B cell (primary cell): ENCODE results near the gene PDE4B. TPM values are rescaled to one million over a fixed set of nuclear protein-coding genes. Genes with fewer than 3 reads are reported as not detected.
A peak's percentile ranks its signal among the peaks of the same experiment; 100 is the strongest.

ENCODE experiments used
- ATAC-seq: fragments of 200-7000 bp; cut with Tn5 transposase; one replicate; pipeline ENCODE4 v1.10.0; 2021; ENCODE audit warnings: low read depth, mild to moderate bottlenecking, moderate number of reproducible peaks, moderate library complexity
- CTCF ChIA-PET: fragments of 350-600 bp; sonication (Branson Sonifier 250); formaldehyde crosslinking; loops from one replicate; lab custom pipeline; 2021; ENCODE audit warnings: antibody characterized with exemption, inconsistent platforms; lab: Charles Lee
- POLR2A ChIA-PET: fragments of 350-600 bp; sonication (Branson Sonifier 250); formaldehyde crosslinking; loops from one replicate; lab custom pipeline; 2021; ENCODE audit warnings: antibody characterized with exemption; lab: Charles Lee
- DNase-seq: peaks from one replicate; pipeline ENCODE4 v3.0.0; 2013
- H2AFZ ChIP-seq: 2 replicates; pipeline ENCODE4 v1.6.1; 2012; ENCODE audit warnings: mild to moderate bottlenecking, low read depth, low read length; ENCODE audit not compliant: insufficient read depth, poor library complexity, severe bottlenecking
- H3K27ac ChIP-seq, 2 donors: 1 replicate in 1 of 2; 2 replicates in 1 of 2; pipeline ENCODE4 v1.5.1; 2012 to 2013; ENCODE audit warnings: low read length in 2 of 2, mild to moderate bottlenecking in 2 of 2, moderate library complexity in 1 of 2
- H3K27me3 ChIP-seq, 4 experiments: fragments of 200-600 bp in 1 of 4; sonication (generic) in 1 of 4; replicated peaks in 1 of 4; 1 replicate in 2 of 4; 2 replicates in 2 of 4; pipeline versions ENCODE4 v1.6.1 to v1.7.0; 2013 to 2016; ENCODE audit warnings: low read length in 3 of 4, mild to moderate bottlenecking in 2 of 4, mixed read lengths in 1 of 4, moderate library complexity in 1 of 4; ENCODE audit not compliant: insufficient read depth in 4 of 4, control insufficient read depth in 3 of 4; ENCODE audit errors: control extremely low read depth in 1 of 4
- H3K36me3 ChIP-seq, 2 experiments: replicated peaks in 1 of 2; 1 replicate in 1 of 2; 2 replicates in 1 of 2; pipeline versions ENCODE4 v1.6.1 to v1.7.1; 2013; ENCODE audit warnings: low read length in 1 of 2; ENCODE audit not compliant: insufficient read depth in 2 of 2, control insufficient read depth in 1 of 2; ENCODE audit errors: control extremely low read depth in 1 of 2, extremely low read depth in 1 of 2
- H3K4me1 ChIP-seq, 2 donors: fragments of 200-600 bp in 1 of 2; sonication (generic) in 1 of 2; 1 replicate in 1 of 2; 2 replicates in 1 of 2; pipeline versions ENCODE4 v1.5.1 to v1.6.1; 2013 to 2017; ENCODE audit warnings: low read length in 2 of 2; ENCODE audit not compliant: control insufficient read depth in 2 of 2, insufficient read depth in 2 of 2
- H3K4me2 ChIP-seq: replicated peaks from 2 replicates; pipeline ENCODE3; 2012; ENCODE audit warnings: mild to moderate bottlenecking, low read depth, low read length; ENCODE audit not compliant: poor library complexity, severe bottlenecking
- H3K4me3 ChIP-seq, 5 experiments: fragments of 200-600 bp in 1 of 5; sonication (generic) in 1 of 5; 1 replicate in 3 of 5; 2 replicates in 2 of 5; pipeline versions ENCODE4 v1.5.1 to v1.7.0; 2011 to 2016; ENCODE audit warnings: low read length in 4 of 5, mild to moderate bottlenecking in 4 of 5, low read depth in 2 of 5, control low read depth in 1 of 5, moderate library complexity in 1 of 5; ENCODE audit not compliant: insufficient read depth in 1 of 5; ENCODE audit errors: control extremely low read depth in 1 of 5, extremely low read depth in 1 of 5
- H3K79me2 ChIP-seq: fragments of 200-600 bp; sonication (generic); one replicate; pipeline ENCODE4 v1.6.0; 2016; ENCODE audit warnings: low read length; ENCODE audit not compliant: control insufficient read depth, insufficient read depth
- H3K9ac ChIP-seq: fragments of 200-600 bp; sonication (generic); 2 replicates; pipeline ENCODE4 v1.6.1; 2017; ENCODE audit warnings: mild to moderate bottlenecking, low read length, moderate library complexity
- H3K9me3 ChIP-seq, 3 donors: one replicate each; pipeline versions ENCODE4 v1.6.1 to v1.7.1; 2013; ENCODE audit warnings: low read length in 2 of 3; ENCODE audit not compliant: control insufficient read depth in 2 of 3, insufficient read depth in 1 of 3; ENCODE audit errors: control extremely low read depth in 1 of 3
- H4K20me1 ChIP-seq: 2 replicates; pipeline ENCODE4 v1.6.0; 2012; ENCODE audit warnings: mild to moderate bottlenecking, low read length; ENCODE audit not compliant: insufficient read depth, control insufficient read depth, poor library complexity, severe bottlenecking
- H3K27ac Mint-ChIP-seq: one replicate; pipeline ENCODE4 v1.8.0; 2021; ENCODE audit warnings: mixed read lengths
- H3K27me3 Mint-ChIP-seq: one replicate; pipeline ENCODE4 v1.8.0; 2021; ENCODE audit warnings: mixed read lengths
- H3K4me1 Mint-ChIP-seq: one replicate; pipeline ENCODE4 v1.8.0; 2021; ENCODE audit warnings: mixed read lengths
- H3K4me3 Mint-ChIP-seq: one replicate; pipeline ENCODE4 v1.8.0; 2021; ENCODE audit warnings: mixed read lengths
- H3K9me3 Mint-ChIP-seq: one replicate; pipeline ENCODE4 v1.8.0; 2022; ENCODE audit warnings: mixed read lengths; ENCODE audit not compliant: insufficient read depth
- CTCF ChIP-seq: fragments of 200-600 bp; IDR thresholded peaks from one replicate; pipeline ENCODE4 v1.8.0; 2022; ENCODE audit warnings: antibody characterized with exemption, mild to moderate bottlenecking
- EZH2 ChIP-seq: IDR thresholded peaks from 2 replicates; pipeline ENCODE4 v1.6.1; 2012; ENCODE audit warnings: borderline replicate concordance, low read depth, mild to moderate bottlenecking, moderate library complexity, low read length; ENCODE audit not compliant: insufficient read depth, poor library complexity, severe bottlenecking
- WGBS: methylation state at CpG from one replicate; pipeline ENCODE4 v1.1.5; 2013; ENCODE audit warnings: missing lambda C conversion rate; ENCODE audit not compliant: insufficient coverage; 5-methylcytosine and 5-hydroxymethylcytosine counted together
- intact Hi-C: fragments of 100-400 bp; cut with micrococcal nuclease; formaldehyde crosslinking; loops from one replicate; pipeline ENCODE4 v1.10.0; 2022
- polyA plus RNA-seq: library from polyadenylated mRNA; depleted of rRNA; stranded (reverse); fragments of >200 nt; gene quantifications from 2 replicates; pipeline ENCODE4 v1.2.3, GENCODE V29; 2012
- total RNA-seq, 2 donors: library from RNA; stranded (reverse); fragments of 120-200 nt in 1 of 2; gene quantifications; 1 replicate in 1 of 2; 2 replicates in 1 of 2; pipeline versions ENCODE4 v1.2.3 to v1.2.4, GENCODE V29; 2013 to 2022

PDE4B gene
- total and polyA plus RNA-seq, 2 donors (not counting 1 experiment from before 2014, with no cell fraction given): 63.7 to 242 TPM

GRCh38 chr1:66290761-66291530 is 498.3 kb downstream of the PDE4B start:
- Mint-ChIP-seq H3K4me3 (peak overlapping the region; percentile 2), H3K9me3 (no peaks in the 10 kb centered on the region), H3K27me3 (no peaks in the 10 kb centered on the region), H3K27ac (no peak overlapping the region), H3K4me1 (peaks cover 34% of the 10 kb centered on the region)
- ChIA-PET POLR2A (no interaction called here), CTCF (interaction anchor here (0.7 to 2.9 kb wide), 7 partner anchors 9 to 80 kb away, joined by 3 to 11 read pairs (median 3); no protein-coding TSS in a partner anchor)
- intact Hi-C loops: no loop called here
- Histone ChIP-seq H3K27ac (no peak overlapping the region), H3K79me2 (no peaks in the 10 kb centered on the region), H3K9me3 (no peaks in the 10 kb centered on the region), H3K4me1 (peaks cover 6 to 16% of the 10 kb centered on the region in 2 donors), H3K4me3 (no peak overlapping the region), H3K36me3 (no peaks in the 10 kb centered on the region), H2AFZ (no peak overlapping the region), H3K4me2 (no peak overlapping the region), H4K20me1 (no peaks in the 10 kb centered on the region), H3K9ac (no peak overlapping the region), H3K27me3 (no peaks in the 10 kb centered on the region)
- TF ChIP-seq EZH2: no peak
- no peak for TF ChIP-seq CTCF
- no CpG with 5 or more reads among the region's 1 CpG for WGBS
- ATAC-seq (no peak), DNase-seq (no peak)

GRCh38 chr1:66291531-66291864 is 498.8 kb downstream of the PDE4B start:
- H3K4me2 ChIP-seq: no peak overlapping the region

More at GRCh38 chr1:66291531-66291864, 498.8 kb downstream of the PDE4B start:
- Histone ChIP-seq H2AFZ (no peak overlapping the region), H3K9me3 (no peaks in the 10 kb centered on the region), H4K20me1 (no peaks in the 10 kb centered on the region), H3K9ac (no peak overlapping the region), H3K79me2 (no peaks in the 10 kb centered on the region), H3K36me3 (no peaks in the 10 kb centered on the region), H3K27ac (no peak overlapping the region), H3K4me3 (no peak overlapping the region), H3K4me1 (peaks cover 12 to 17% of the 10 kb centered on the region in 2 donors), H3K27me3 (no peaks in the 10 kb centered on the region)
- no peaks in the 10 kb centered on the region for H3K9me3 Mint-ChIP-seq
- H3K27me3 Mint-ChIP-seq: no peaks in the 10 kb centered on the region
- ChIA-PET CTCF (interaction anchor here (1.0 to 2.9 kb wide), 5 partner anchors 9 to 80 kb away, joined by 3 to 11 read pairs (median 3); no protein-coding TSS in a partner anchor), POLR2A (no interaction called here)
- no peak overlapping the region for H3K27ac Mint-ChIP-seq
- peak; percentile 47 for DNase-seq
- no CpG with 5 or more reads among the region's 1 CpG for WGBS
- intact Hi-C loops: no loop called here
- peaks cover 39% of the 10 kb centered on the region for H3K4me1 Mint-ChIP-seq
- no peak for ATAC-seq
- H3K4me3 Mint-ChIP-seq: no peak overlapping the region
- TF ChIP-seq CTCF (no peak), EZH2 (no peak)
